ENCODE data around the gene FAM3D.
A peak's percentile ranks its signal among the peaks of the same experiment; 100 is the strongest.

The FAM3D gene

DNA sequence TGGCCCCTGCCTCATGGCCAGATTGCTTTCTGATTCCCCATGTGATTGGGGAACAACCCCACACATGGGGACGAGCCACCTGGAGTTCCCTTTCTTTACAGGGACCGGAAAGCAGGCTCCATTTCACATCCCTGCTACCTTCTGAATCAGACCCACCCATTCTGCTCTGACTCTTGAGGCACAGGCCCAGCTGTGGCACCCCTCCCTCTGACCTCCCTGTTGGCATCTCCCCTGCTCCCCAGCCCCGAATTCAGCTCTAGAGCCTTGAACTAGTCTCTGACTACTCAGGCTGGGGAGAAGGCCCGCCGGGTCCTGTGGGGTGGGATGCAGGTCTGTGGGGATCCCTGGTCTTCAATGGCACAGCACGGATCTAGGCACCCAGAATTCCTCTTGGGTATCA, 12.1 kb downstream of the FAM3D start:
- no peak for DNase-seq (ENCODE audit: low spot score)

DNA sequence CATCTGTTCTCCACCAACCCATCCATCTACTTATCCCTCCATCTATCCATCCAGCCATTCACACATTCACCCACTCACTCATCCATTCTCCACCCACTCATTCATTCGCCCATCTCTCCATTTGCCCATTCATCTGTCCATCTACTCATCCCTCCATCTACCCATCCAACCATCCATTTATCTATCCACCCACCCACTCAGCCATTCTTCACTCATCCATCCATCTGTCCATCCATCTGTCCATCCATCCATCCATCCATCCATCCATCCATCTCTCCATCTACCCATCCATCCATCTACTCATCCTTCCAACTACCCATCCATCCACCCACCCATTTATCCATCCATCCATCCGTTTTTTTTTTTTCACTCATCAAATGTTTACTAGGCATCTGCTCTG, 13.9 kb downstream of the FAM3D start:
- DNase-seq (ENCODE audit: low spot score) = no peak

DNA sequence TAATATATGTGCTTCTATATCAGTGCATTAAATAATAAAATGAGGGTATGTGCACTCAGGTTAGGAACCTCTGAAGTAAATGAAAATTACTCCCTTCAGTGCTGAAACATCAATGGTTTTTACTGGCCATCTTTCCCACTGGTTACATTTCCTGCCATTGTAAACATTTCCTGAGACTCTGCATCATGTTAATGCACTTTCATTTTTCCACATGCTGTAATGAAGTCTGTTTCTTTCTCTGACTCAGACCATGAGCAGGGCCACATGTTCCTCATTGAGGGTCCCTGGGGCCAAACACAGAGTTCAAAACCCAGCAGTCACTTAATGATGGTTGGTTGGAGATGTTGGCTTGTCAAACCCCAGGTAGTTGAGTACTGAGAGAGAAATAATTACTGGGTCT, 15.3 kb downstream of the FAM3D start:
- no peak for DNase-seq (ENCODE audit: low spot score)

DNA sequence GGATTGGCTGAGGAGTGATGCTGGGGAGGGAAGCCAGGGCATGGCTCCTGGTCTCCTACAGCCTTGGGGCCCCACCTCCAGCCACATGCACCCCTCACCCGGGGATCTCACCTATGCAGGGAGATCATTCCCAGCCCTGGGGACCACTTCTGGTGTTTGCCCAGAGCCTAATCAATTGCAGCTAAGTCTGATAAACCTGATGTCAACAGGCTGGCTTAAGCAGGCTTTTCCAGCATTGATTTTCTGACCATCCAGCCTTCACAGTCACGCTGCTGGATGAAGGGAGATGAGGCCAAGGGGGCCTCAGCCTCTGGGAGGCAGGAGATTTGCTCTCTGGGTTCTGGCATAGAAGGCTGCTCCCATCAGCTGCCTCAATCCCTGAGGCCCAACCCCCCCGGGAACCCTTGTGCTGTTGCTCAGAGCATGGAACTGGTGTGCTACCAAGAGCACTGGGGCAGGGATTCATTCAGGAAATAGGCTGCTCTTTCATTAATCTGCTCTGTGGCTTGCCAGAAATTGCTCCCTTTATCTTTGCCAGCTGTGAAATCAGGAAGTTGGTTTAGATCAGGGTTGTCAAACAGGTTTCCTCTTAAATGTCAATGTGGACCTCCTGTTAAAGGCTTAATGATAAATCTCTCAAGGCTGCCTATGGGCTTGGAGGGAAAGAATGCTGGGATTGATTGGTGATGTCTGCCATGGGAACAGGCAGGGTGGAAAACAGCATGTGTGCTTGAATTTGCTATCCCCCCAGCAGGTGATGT, 19.0 kb downstream of the FAM3D start:
- no peak for DNase-seq (ENCODE audit: low spot score)

DNA sequence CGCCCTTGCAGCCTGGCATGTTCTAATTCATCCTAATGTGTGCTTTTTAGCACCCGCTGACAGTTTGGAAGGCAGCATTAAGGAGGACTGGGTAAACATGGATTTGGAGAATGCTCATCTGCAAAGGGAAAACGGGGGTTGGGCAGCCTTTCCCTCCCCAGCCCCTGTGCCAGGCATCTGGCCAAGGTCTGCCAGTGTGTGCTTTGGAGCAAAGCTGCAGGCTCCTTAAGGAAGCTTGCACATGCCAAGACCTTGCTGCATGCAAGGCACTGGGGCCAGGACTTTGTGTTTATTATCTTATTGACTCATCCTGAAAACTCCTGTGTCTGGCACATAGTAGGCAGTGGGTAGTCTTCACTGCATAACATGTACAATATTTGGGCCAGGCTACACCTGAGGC, 20.1 kb downstream of the FAM3D start:
- no peak for DNase-seq (ENCODE audit: low spot score)

DNA sequence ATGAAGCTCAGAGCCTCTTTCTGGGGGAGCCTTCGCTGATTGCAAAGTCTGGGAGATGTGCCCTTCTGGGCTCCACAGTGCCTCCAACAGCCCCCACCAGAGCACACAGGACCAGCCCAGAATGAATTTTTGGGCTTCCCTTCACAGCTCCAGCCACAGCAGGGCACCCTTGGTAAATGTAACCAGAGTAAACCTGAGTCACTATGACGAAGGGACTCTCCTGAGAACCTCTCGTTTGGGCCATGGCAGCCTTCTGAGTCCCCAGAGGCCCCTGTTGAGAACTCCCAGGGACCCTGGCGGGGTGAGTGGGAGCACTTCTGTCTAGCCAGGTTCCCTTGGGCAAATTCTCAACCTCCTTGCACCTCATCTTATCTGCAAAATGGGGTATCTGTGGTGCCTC, 20.8 kb downstream of the FAM3D start:
- no peak for DNase-seq (ENCODE audit: low spot score)

DNA sequence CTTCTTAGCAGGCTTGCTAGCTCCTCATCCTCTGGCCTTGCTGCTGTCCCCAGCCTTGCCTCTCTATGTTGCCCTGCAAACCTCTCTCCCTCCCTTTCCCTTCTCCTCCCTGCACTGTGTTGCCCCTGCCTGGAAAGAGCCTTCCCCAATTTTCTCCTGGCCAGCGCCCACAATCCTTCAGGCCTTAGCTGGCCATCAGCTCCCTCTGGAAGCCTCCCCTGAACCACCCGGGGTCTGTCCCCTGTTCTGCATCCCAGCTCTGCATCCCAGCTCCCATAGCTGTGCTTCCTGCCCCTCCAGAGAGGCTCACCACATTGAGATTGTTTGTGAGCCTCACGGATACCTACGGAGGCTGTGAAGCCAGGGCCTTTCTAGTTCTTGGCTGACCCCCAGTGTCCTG, 23.7 kb downstream of the FAM3D start:
- DNase-seq (ENCODE audit: low spot score) = no peak

DNA sequence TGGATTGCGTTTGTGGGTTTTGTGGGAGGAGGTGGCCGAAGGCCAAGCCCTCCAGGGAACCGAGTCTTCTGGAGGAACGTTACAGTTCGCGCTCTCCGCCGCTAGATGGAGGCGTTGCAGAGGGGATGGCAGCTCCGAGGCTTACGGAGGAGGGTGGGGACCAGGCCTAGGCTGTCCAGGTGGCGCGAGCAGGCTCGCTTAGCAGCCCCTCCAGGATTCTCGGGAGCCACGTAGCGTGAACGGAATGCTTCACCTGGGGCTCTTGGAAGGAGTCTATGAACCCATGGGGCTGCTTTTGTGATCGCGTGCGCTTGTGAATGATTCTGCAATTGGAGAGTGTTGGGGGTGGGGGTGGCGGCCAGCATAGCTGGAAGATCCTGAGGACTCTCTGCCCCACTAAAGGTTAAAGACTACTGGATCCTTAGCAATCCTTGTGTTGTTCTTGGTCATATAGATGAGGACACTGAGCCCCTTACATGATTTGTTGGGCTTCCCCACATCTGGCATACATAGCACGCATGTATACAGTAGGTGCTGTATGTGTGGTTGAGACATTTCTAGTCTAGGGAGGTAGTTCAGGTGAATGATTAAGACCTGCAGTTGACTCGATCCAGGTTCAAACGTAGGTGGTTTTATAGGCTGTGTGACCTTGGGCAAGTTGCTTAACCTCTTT, 25.7 kb downstream of the FAM3D start:
- DNase-seq (ENCODE audit: low spot score) = peak; percentile 29

DNA sequence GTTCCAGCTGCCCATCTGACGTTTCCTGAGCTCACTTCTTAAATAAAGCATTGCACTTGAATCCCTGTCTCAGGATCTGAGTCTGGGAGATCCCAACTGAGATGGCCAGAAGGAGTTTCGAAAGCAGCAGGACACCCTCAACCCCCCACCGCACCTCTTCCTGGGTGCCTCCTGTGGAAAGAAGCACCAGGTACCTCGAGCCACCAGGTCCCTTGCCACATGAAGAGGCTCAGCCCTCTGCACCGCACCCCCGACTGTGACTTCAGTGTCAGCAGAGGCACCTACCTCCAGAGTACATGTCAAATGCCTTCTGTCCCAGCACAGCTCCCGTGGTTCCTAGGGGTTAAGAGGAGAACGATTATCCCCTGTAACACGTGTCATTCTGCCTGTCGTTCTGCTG, 26.7 kb downstream of the FAM3D start:
- DNase-seq (ENCODE audit: low spot score) = no peak

DNA sequence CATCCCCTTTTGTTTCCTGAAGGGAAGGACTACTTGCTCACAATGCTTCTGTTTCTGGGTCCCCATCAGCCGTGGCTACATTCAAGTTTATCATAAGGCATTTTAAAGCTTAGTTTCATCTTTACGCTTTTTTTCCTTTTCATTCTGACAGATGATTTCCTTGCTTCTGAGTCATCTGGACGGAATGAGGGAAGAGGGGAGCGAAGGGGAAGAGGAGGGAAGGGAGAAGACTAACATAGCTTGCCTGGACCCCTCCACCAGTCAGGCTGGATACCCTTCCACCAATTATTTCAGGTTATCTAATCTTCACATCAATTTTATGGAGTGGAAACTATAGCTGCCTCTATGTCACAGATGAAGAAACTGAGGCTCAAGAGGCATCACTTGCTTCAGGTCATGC, 27.6 kb downstream of the FAM3D start:
- DNase-seq (ENCODE audit: low spot score) = no peak

DNA sequence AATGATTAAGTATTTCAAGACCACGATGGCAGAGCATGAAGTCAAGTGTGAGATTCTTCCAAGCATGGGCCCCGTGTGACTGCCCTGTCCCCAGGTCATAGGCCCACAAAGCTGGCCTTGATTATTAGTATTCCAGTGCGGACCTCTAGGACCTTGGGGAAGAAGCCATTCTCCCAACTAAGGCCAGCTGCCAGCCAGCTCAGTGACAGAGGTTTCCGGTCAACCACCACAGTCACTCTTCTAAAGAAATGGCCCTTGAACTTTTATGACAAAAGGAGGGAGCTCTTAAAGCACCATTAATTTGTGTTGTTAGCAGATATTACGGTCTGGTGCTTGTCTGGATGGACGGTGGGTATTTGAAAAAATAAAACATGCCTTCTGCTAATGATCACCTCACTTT, 28.0 kb downstream of the FAM3D start:
- no peak for DNase-seq (ENCODE audit: low spot score)

DNA sequence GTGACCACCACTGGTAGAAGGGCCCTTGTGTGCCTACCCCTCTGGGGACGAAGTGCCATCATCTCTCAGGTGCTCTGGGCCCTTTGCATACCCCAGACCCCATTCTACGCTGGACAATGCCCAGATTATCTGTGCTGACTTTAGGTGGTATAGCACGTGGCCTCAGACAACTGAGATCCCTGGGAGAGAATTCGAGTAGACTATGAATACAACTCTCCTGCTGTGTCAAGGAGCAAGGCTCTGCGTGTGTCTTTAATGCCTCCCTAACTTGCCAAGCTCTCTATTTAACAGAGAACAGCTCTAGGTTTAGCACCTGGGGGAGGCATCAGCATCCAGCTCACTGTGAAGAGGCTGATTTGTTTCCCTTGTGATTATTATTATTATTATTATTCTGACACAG, 29.1 kb downstream of the FAM3D start:
- DNase-seq (ENCODE audit: low spot score) = no peak

DNA sequence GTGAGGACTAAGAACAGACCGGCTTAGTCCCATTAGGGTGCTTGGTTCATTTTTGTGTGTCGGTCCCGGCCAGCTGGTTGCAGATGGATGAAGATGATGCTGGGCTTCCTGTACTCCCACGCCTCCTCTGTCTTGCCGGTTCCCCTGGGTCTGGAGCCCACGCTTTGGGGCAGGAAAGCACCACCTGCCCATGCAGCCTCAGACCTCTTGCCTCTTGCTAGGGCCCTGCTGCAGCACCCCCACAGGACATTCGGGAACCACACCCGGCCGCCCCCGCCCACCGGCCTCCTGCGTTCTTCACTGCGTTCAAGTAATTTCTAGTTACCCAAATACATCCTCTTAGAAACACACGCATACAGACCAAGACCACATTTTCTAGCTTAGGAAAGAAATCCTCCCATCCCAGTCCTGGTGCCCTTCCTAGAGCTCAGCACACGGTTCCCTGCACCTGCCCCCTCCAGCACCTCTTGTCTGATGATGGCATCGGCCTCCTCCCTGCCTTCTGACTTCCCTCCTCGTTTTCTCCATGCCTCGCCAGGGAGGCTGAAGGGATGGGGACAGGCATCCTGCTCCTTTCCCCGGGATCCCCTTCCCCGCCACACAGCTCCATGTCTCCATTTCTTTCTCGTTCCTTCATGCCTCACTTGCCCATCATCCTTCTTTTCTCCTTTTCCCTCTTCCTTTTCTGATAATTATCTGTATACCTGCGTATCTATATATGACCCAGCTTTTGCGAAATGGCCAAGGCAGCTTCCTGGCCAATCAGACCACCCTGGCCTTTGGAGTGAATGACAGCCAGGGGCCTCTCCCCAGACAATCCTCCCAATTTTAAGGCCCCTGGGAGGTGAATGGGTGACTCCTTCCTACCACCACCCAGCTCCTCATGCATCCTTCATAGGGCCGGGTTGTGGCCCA, 30.9 kb downstream of the FAM3D start:
- no peak for DNase-seq (ENCODE audit: low spot score)

DNA sequence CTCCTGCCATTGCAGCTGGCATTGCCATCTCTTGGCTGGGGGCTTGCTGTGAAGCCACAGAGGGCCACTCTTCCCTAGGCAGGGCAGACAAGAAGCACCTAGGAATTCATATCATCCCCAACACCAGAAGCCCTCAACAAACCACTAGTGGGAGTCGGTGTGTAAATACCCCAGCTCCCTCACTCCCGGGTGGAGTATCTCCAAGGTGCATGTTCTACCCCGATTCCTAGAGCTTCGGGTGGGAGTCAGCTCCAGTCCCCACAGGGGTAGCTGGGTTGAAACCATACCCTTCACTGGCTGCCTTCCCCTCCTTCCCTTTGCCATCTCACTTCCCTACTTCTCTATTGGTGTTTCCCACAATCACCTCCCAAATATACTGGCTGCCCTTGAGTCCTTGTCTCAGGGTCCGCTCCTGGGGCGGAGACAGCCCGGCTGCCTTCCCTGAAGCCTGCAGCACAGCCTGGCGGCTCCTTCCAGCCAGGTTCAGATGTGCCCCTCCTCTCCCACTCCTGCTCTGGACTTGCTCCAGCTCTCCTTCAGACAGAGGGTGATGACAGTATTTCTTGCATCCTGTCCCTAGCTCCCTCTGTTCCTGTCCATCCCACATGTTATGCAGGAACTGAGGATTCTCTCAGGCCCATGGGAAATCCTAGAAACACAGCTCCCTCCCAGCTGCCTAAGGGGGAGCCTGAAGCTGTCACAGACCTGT, 33.3 kb downstream of the FAM3D start:
- no peak for DNase-seq (ENCODE audit: low spot score)

DNA sequence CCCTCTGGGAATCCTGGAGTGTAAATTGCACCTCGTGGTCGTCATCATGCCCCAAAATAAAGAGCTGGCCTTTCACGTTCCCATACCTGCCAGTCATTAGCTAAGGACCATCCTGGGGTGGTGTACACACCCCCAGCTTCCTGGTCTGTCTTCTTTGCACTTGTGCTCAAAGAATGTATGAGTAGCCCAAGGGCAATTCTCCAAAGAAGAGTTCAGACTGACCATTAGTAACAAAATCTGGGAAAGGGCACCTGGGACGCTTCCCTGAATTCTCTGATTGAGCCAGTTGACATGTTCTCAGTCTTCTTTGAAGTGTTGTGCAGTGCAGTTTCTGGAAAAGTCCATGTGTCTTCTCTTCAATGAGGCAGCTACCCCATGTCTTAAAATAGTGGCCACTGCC, 34.8 kb downstream of the FAM3D start:
- DNase-seq (ENCODE audit: low spot score) = no peak

DNA sequence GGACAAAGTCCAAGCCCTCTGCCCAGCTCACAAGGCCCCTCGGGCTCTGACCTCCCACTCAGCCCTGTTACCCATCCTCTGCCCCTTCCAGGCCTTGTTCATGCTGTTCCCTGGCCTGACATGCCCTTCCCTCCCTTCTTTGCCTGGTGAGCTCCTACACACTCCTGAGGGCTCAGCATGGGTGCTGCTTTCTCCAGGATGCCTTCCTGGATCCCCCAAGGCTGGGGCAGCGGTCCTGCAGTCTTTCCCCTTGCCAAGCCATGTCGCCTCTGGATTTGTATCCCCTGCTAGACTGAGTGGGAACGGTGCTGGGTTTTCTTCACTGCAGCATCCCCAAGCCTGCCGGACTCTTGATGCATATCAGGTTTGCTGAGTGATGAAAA, 35.9 kb downstream of the FAM3D start:
- no peak for DNase-seq (ENCODE audit: low spot score)

DNA sequence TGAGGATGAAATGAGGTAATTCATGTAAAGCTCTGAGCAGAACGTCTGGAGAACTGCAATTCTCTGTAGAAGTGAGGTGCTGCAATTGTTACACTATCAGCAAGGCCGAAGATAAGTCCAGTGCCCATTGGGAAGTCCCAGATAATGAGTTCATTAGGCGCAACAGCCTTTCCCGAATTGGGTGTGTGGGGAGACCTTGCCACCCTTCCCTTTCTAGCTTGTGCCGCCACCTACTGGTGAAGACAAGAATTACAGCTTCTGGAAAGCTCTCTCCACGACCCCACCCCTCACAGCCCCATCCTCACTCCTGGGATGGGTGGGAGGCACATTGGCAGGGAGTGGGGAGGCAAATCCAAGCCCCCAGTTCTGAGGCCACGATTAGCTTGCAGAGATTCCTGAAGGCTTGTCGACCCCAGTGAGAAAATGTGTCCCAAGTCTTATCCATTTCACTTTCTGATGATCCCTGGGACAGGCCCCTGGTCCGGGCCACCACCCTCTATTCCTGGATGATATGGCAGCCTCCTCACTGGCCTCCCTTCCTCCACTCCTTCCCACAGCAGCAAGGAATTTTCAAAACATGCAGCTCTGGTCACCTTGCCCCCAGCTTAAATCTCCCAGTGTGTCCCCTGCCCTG, 36.4 kb downstream of the FAM3D start:
- peak; percentile 62 for DNase-seq (ENCODE audit: low spot score)

DNA sequence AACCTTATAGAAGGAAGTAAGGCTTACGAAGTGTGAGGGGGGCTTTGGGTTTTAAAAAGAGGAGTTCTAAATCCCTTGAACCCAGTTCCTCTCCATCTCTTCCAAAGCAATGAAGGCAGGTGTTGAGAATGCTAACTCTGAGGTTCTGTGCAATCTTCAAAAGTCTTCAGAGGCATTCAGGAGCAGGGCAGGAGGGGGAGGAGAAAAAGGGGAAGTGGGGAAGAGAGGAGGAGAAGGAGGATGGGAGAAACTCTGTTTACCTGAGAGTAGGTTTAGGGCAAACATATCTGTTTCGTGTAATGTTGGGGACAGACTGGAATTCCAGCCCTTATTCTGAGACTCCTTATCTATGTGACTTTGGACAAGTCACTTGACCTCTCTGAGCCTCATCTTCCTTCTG, 36.9 kb downstream of the FAM3D start:
- no peak for DNase-seq (ENCODE audit: low spot score)

DNA sequence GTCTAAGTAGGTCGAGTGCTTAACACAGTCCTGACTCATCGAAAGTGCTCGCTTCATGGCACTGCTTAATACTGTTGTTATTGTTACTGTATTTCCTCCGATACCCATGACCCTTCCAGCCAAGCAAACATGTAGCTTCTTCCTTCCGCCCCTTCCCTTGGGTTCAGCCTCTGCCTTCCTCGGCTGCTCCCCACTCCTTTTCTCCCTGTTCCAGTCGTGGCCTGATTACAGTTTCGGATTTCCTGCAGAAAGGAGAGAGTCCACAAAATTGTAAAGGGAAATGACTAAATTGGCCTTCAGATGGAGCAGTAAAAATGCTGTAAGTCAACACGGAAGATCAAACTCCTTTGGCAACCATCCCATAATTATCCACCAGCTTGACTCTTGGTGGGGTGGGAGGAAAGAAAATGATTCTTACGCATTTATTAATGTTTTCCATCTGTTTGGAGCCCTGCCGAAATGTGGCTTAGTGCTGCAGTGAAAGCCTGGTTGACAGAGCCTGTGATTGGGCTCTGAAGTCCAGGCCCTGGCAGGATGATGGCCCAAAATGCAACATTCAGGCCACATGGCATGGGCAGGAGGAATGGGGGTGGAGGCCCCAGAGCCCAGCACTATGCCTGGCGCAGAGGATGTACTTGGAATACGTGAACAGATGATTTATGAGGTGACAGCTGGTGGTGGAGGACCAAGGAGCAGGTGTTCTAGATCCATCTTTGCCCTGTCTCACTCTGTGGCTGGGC, 37.6 kb downstream of the FAM3D start:
- DNase-seq (ENCODE audit: low spot score) = no peak

DNA sequence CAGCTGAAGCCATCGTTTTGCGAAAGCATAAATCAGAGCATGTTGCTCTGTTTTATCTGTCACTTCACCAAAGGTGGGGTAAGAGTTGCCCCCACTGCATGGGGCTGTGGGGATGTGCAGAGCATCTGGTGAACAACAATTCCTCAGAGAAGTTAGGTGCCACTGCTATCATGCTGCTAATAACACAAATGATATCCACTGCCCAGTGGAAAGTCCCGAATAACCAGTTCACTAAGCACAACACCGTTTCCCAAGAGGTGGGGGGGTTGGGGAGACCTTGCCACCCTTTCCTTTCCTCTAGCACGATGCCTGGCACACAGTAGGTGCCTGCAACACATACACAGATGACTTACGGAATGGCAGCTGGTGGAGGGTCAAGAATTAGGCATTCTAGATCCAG, 38.6 kb downstream of the FAM3D start:
- no peak for DNase-seq (ENCODE audit: low spot score)

DNA sequence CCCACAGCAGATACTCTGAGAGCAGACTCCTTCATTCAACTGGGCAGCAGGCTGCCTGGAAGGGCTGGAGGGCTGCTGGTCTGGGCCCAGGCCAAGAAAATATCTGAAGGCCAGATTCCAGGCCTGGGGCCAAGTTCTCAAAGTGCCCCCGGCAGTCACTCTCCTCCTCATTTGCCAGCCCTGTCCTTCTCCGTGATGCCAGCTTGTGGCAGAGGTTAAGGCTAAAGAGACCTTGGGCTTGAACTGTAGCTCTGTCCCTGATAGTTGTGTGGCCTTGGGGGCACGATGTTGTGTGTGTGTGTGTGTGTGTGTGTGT, 39.0 kb downstream of the FAM3D start:
- no peak for DNase-seq (ENCODE audit: low spot score)

All from CD4-positive, alpha-beta T cell treated with Interleukin-2 at 100 ng/mL for 4 hours (primary cell).